Transverse colon (tissue), 4 donors: ENCODE data around the gene LRRC74A.

ENCODE experiments used
- EP300 ChIP-seq: sonication (generic); formaldehyde crosslinking; IDR thresholded peaks from one replicate; pipeline ENCODE4 v1.6.1; 2017; ENCODE audit warnings: antibody characterized with exemption, low read depth
- POLR2A ChIP-seq: fragments of 450-650 bp; IDR thresholded peaks from one replicate; pipeline ENCODE4 v1.6.1; 2016; ENCODE audit warnings: antibody characterized with exemption, mild to moderate bottlenecking, moderate library complexity
- POLR2AphosphoS5 ChIP-seq, 3 donors: sonication (generic); formaldehyde crosslinking; IDR thresholded peaks; one replicate each; pipeline ENCODE4 v1.6.1; 2016; ENCODE audit warnings: antibody characterized with exemption in 3 of 3
- TF ChIP-seq, protein P1 (sequence below), 5 experiments: fragments of 200-600 bp in 3 of 5; fragments of 450-650 bp in 2 of 5; sonication (generic) in 3 of 5; IDR thresholded peaks; 1 replicate in 2 of 5; 2 replicates in 3 of 5; pipeline ENCODE4 v1.5.1; 2016 to 2017; ENCODE audit warnings: antibody characterized with exemption in 5 of 5, inconsistent platforms in 3 of 5, mild to moderate bottlenecking in 2 of 5, moderate library complexity in 1 of 5

DNA sequence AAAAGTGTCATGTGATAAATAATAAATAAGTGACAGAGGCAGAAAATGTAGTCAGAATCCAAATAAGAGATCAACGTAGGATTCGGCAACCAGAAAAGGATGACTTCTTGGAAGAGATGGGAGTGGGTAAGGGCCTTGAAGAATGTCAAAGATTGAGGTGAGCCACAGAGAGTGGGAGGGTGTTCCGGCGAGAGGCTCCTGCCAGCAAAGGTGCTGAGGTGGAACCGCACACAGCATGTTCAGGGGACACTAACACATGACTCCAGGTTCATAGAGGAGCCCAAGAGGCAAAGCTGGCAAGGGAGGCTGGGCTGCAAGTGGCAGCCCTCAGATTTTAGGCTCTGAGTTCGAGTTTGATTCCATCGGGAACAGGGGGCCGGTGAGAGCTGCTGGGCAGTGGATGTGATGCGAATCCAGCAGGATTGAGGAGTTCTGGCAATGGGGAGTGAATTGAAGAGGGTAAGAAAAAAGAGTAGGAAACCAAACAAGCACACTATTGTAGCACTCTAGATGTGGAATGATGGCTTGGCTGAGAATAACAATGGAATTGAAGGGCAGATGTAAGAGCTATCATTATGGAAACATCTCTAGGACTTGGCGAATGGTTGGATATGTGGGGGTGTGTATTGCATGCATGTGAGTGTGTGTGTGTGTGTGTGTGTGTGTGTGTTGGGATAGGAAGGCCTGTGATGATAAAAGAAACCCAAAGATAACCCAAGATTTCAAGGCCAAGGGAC lies 36.5 kb downstream of the LRRC74A start:
- TF ChIP-seq EP300 (no peak), POLR2AphosphoS5 (IDR thresholded peaks at IDR 0.05) (no peak), POLR2A (no peak)
- TF ChIP-seq, protein P1, sequence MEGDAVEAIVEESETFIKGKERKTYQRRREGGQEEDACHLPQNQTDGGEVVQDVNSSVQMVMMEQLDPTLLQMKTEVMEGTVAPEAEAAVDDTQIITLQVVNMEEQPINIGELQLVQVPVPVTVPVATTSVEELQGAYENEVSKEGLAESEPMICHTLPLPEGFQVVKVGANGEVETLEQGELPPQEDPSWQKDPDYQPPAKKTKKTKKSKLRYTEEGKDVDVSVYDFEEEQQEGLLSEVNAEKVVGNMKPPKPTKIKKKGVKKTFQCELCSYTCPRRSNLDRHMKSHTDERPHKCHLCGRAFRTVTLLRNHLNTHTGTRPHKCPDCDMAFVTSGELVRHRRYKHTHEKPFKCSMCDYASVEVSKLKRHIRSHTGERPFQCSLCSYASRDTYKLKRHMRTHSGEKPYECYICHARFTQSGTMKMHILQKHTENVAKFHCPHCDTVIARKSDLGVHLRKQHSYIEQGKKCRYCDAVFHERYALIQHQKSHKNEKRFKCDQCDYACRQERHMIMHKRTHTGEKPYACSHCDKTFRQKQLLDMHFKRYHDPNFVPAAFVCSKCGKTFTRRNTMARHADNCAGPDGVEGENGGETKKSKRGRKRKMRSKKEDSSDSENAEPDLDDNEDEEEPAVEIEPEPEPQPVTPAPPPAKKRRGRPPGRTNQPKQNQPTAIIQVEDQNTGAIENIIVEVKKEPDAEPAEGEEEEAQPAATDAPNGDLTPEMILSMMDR (IDR thresholded peaks at IDR 0.05): no peak
